Measurements from ENCODE around the gene MRGPRG.

Gene MRGPRG

DNA sequence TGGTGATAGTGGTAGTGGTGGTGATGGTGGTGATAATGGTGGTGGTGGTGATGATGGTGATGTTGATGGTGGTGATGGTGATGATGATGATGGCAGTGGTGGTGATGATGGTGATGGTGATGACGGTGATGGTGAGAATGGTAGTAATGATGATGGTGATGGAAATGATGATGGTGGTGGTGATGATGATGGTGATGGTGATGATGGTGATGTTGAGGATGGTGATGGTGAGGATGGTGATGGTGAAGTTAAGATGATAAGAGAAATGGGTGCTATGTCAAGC is 11.8 kb downstream of the MRGPRG start:
- no peak for DNase-seq (ENCODE audit: low spot score)

DNA sequence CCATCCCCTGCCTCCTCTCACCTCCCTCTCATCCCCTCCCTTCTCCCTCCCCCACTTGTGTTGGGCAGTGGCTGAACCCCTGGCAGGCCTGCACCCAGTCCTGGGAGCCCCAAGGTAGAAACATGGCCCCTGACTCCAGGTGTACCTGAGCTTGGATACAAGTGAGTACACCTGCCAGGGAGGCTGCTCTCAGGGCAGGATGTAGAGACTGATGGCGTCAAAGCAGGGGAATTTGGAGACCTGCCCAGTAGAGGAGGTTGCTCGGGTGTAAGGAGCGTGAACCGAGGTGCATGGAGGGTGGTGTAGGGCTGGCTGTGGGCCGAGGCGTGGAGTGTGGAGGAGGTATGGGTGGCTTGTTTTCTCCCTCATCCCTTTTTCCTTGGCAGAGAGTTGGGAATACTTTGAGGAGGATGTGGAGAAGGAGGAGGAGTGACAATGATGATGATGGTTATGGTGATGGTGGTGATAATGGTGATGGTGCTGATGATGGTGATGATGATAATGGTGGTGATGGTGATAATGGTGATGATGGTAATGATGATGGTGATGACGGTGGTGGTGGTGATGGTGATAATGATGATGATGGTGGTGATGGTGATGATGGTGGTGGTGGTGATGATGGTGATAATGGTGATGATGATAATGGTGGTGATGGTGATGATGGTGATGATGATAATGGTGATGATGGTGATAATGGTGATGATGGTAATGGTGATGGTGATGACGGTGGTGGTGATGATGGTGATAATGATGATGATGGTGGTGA is 12.3 kb downstream of the MRGPRG start:
- DNase-seq (ENCODE audit: low spot score), result no peak

DNA sequence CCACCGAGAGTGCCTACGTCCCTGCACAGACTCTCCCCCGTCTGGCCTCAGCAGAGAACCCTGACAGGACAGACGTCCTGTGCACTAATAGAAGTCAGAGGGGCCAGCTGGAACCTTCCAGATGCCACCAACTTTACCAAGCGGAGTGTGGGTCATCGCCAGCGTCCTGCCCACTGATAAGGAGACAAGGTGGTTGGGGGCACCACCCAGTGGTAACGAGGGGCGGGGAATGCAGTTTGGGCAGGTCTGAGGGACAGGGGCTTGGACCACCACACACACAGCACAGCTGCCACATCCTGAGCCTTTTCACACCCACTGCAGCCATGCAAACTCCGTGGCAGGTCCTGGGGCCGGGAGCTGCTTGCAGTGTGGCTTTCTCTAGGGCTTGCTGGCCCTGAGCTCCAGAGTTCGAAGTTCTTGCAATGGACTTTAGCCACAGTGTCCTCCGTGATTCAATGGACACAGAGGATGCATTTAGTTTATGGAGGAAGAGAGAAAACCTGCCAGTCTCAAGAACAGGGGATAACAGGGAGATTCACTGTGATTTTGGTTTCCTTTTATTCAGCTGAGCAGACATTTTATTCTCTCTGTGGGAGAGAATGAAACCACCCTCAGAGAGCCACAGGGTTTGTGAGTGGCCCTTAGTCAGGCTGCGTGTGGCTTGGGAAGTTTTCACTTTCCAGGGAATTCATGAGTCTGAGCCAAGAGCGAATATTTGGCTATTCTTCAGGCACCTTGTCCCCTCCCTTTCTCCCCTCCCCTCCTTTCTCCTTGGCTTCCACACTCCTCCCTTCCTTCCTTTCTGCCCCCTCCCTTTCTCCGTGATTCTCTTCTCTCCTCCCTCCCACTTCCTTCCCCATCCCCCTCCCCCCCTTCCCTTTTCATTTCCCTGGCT is 13.1 kb downstream of the MRGPRG start:
- DNase-seq (ENCODE audit: low spot score), result no peak

DNA sequence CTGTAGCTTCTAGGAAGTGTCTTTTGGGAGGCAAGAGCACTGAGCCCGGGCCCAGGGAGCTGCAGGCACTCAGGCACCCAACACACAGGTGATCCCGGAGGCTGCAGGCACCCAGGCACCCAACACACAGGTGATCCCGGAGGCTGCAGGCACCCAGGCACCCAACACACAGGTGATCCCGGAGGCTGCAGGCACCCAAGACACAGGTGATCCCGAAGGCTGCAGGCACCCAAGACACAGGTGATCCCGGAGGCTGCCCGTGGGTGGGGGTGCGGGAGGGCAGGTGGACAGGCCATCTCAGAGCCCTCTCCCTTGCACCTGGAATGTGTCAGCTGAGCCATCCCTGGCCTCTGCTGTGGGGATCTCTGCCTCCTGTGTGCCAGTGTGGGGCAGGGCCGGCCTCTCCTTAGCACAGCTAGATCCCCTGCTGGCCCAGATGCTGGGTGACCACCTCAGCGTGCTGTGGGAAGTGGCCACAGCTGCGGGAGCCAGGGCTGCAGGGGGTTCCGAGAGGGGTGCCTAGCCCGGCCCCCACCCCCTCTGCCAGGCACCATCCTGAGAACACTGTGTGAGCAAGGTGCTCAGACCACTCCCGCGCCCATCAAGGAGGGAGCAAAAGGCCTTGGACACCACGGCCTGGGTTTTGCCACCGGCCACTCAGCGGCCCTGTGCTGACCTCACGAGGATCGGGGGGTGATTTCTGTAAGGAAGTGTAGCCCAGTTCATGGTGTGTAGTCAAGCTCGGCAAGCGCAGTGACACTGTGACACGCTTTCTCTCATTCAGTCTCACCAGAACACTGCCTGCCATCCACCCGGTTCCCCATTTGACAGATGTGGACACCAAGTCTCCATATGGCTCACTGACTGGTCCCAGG is 14.2 kb downstream of the MRGPRG start:
- DNase-seq (ENCODE audit: low spot score), result no peak

- no peak for DNase-seq (ENCODE audit: low spot score)
Measured at GRCh38 chr11:3203221-3204043, 15.2 kb downstream of the MRGPRG start.

DNA sequence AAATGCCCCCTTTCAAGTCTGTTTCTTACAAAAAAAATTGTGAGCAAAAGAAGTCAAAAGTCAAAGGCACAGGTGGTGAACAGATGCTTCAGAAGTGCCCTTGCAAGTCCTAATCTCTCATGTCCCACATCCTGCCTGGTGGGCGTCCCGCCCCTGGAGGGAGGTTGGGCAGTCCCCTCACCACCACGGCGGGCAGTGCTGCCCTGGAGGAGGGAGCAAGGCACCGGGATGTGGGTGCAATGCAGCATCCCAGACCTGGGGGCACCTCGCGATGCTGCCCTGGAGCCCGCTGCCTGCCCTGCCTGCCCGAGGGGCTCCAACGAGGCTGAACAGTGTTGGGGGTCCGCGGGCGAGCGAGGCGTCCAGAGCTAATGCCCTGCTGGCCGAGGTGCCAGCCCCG is 15.9 kb downstream of the MRGPRG start:
- no peak for DNase-seq (ENCODE audit: low spot score)

DNA sequence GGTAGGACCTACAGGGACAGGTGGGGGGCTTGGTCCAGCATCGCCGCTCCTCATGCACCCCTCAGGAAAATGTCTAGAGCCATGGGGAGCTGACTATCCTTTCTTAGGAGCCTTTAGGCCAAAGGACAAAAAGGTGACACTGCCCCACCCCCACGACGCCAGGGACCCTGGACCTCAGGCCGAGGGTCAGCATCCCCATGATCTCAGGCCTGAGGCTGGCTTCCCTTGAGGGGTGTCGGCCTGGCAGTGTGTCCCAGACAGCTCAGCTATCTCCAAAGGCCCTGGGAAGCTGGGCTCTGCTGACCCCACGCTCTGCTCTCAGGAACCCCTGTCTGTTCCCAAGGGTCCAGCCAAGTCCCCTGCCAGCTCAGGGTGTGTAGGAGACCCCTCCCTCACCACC is 16.3 kb downstream of the MRGPRG start:
- DNase-seq (ENCODE audit: low spot score), result no peak

DNA sequence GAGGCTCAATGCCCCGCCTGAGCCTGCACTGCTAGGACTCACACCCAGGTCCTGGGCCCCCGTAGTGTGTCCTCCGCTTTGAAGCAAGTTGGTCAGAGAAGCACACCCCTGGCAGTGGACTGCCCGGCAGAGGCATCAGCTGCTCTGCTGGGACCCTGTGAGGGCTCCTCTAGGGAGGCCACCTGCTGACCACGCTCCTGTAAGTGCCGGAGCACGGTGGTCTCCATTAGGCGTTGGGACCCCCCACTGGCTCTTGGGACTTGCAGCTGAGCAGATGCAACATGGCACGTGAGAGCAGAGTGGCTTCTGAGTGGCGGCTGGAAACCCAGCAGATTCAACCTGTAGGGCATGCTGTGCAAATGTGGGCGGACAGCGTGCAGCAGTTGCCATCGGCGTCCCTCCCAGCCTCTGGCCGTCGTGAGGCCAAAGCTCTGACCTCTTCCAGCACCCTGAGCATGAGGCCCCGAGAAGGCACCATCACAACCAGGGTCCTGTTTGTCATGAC is 16.9 kb downstream of the MRGPRG start:
- DNase-seq (ENCODE audit: low spot score), result no peak

GRCh38 chr11:3201112-3201581 is 17.5 kb downstream of the MRGPRG start:
- DNase-seq (ENCODE audit: low spot score), result no peak

GRCh38 chr11:3200388-3201111 is 18.1 kb downstream of the MRGPRG start:
- no peak for DNase-seq (ENCODE audit: low spot score)

- no peak for DNase-seq (ENCODE audit: low spot score)
Measured at GRCh38 chr11:3199537-3200295, 18.9 kb downstream of the MRGPRG start.

DNA sequence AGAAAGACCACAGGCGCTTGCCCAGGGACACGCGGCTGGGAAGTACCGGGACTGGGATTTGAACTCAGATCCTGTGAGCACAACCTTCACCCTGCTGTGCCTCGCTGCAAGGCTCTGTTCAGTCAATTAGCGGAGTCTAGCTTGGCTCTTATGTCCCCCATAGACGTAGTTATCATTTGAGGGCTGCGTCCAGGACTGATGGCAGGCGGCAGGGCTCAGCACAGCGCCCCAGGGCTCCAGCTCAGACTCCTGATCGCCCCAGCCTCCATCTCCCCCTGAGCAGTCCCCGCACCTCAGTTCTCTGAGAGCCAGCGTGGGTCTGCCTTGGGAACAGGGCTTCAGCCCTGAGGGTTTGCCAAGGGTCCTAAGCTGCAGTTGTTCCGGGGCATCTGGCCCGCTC is 19.8 kb downstream of the MRGPRG start:
- no peak for DNase-seq (ENCODE audit: low spot score)

DNA sequence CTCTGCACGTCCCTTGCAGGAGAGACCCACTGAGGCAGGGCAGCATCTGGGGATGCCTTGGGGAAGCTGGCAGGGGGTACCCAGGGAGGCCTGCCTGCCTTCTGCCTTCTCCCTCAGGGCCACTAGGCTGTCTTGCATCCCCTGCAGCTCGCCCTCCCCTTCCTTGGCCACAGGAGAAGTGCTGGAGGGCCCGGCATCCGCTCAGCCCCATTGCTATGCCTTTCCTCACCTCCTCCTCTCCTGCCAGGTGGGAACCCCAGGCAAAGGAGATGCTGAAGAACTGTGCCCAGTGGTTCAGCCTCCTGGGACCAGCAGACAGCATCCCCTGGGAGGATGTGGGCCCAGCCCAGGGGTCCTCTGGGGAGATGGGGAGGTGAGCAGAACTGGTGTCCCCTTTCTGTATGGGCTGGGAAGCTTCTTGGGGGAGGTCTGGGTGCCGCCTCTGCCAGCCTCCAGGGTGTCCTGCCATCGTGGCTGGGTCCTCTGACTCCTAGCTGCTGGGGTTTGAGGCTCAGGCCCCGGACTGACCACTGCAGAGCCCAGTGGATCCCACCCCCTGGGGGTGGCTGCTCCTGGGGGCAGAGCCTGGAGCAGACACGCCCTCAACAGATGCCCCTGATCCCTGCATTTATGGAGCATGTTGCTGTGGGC is 20.6 kb downstream of the MRGPRG start:
- no peak for DNase-seq (ENCODE audit: low spot score)

DNA sequence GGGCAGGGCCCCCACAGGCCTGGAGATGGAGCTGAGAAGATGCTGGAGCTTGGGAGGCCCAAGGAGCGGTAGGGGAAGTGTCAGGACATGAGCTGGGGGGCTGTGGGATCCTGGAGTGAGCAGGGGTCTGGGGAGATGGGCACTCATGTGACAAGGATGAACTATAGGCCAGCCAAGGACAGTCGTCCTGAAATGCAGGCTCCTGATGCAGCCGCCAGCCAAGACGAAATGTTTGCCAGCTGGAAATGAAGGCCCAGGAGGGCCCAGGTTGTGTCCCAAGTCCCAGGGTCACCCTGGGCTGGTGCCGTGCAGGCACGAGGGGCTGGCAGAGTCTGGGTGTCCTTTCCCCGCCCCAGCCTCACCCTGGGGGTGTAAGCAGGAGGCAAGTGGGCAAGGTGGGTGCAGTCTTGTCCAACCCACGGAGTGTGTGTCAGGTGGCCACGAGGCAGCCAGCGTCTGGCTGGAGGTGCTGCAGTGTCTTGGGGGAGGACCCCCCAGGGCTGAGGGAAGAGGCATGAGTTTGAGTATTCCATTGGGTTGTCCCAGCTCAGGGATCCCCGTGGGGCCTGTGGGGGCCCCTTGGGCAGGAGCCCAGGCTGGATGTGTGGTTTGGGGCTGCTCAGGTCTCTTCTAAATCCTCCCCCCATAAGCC is 21.4 kb downstream of the MRGPRG start:
- no peak for DNase-seq (ENCODE audit: low spot score)

DNA sequence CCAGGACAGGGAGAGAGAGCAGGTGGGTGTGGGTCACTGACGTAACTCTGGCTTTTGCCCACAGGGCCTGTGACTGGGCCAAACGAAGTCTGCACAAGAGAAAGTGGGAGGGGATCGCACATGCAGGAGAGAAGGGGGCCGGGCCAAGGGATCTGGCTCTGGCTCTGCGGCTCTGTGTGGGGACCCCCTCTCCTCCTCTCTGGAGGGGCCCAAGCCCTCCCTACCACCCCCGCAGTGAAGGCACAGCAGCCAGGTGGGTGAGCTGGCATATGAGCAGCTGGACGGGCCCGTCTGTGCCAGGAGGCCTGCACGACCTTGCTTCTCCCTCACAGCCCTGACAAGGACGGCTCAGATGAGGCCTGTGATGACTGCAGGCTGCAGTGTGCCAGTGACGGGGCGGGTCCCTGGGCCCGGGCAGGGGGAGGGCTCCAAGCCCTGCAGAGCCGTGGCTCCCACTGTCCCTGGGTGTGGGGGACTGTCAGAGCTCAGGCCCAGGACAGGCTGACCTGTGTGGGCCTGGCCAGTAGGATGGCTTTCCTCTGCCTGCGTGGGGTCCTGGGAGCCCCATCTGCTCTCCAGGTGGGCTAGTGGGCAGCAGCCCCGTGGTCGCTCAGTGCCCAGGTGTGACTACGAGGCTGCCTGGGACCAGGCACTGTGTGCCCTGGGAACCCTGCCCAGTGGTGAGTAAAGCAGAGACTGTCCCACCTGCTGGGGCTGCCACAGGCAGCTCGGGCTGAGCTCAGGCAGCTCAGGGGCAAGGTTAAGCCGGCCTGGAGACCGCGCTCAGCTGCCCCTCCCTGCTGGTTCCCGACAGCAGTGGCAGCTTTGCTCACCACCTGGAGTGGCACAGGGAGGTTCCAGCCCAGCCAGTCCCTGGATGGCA is 22.2 kb downstream of the MRGPRG start:
- DNase-seq (ENCODE audit: low spot score), result no peak

- DNase-seq (ENCODE audit: low spot score), result no peak
Measured at GRCh38 chr11:3195251-3196160, 23.1 kb downstream of the MRGPRG start.

Measured in LoVo (cell line).